ENCODE measurements around the gene NAT16. TPM values are rescaled to one million over a fixed set of nuclear protein-coding genes. Genes with fewer than 3 reads are reported as not detected.

Gene NAT16
- total and polyA plus RNA-seq, 9 of the 15 experiments (the other 6 are each of a cell fraction or from before 2014, with no cell fraction given) = 0.04 TPM; not detected in 8

DNA sequence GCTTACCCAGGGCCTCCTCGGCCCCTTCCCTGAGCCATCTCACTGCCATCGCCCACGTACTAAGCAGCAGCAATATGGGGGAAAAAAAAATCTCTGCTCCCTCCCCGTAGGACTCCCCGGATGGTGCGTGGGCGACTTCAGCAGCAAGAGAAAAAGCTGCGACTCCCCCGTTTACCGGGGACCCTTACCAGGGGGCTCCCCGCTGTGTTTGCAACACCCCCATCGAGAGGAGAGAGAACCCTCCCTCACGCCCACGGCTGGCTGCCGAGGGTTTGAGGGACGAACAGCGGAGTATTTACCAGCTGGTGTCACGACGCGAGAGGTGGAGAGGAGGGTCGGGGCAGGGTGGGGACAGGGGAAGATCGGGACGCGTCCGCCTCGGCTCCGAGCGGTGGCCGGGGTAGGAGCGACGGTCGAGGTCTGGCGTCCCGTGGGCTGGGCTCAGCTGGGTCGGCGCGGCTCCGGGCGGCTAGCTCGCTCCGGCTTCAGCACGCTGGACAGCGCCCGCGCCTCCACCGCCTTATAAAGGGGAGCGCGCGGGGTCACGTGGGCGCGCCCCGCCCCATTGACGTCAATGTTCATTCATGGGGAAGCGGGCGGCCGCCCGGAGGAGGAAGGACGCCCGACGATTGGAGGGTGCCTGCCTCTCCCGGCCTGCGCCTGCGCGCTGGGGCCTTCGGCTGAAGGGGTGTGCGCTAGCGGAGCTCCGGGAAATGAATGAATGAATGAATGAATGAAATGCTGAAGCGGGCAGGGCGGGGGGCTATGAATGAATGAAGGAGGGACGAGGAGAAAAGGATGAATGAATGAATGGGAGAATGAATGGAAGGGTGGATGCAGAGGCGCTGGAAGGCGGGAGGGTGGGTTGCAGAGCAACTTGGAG is 14.8 kb downstream of the NAT16 start, which contains the start of gene VGF (continued):
- TF ChIP-seq ZHX1 (conservative IDR thresholded peaks at IDR 0.05; ENCODE audit: low read length) (no peak), SREBF2 (CRISPR knock-in tag; IDR thresholded peaks at IDR 0.05) (peak; percentile 53; the same call in 1 of the 2 replicates), HNRNPLL (IDR thresholded peaks at IDR 0.05; ENCODE audit: low read depth, low read length, poor library complexity, severe bottlenecking) (peak; percentile 54), E2F3 (CRISPR knock-in tag; IDR thresholded peaks at IDR 0.05) (no peak; the same call in none of the 2 replicates), BRF2 (IDR thresholded peaks at IDR 0.05; ENCODE audit: borderline replicate concordance, insufficient read depth, insufficient read length) (no peak), POLR2G (IDR thresholded peaks at IDR 0.05; ENCODE audit: low read depth, low read length) (peak; percentile 47; the same call in 1 of the 2 replicates), PYGO2 (tag; IDR thresholded peaks at IDR 0.05) (no peak), KLF6 (CRISPR knock-in tag; IDR thresholded peaks at IDR 0.05; ENCODE audit: borderline replicate concordance) (no peak; the same call in 1 of the 2 replicates), CSDE1 (IDR thresholded peaks at IDR 0.05) (no peak), HMG20A (CRISPR knock-in tag; conservative IDR thresholded peaks at IDR 0.05) (no peak), CCAR2 (IDR thresholded peaks at IDR 0.05; ENCODE audit: low read depth, low read length) (no peak)
- TF ChIP-seq, protein P1, sequence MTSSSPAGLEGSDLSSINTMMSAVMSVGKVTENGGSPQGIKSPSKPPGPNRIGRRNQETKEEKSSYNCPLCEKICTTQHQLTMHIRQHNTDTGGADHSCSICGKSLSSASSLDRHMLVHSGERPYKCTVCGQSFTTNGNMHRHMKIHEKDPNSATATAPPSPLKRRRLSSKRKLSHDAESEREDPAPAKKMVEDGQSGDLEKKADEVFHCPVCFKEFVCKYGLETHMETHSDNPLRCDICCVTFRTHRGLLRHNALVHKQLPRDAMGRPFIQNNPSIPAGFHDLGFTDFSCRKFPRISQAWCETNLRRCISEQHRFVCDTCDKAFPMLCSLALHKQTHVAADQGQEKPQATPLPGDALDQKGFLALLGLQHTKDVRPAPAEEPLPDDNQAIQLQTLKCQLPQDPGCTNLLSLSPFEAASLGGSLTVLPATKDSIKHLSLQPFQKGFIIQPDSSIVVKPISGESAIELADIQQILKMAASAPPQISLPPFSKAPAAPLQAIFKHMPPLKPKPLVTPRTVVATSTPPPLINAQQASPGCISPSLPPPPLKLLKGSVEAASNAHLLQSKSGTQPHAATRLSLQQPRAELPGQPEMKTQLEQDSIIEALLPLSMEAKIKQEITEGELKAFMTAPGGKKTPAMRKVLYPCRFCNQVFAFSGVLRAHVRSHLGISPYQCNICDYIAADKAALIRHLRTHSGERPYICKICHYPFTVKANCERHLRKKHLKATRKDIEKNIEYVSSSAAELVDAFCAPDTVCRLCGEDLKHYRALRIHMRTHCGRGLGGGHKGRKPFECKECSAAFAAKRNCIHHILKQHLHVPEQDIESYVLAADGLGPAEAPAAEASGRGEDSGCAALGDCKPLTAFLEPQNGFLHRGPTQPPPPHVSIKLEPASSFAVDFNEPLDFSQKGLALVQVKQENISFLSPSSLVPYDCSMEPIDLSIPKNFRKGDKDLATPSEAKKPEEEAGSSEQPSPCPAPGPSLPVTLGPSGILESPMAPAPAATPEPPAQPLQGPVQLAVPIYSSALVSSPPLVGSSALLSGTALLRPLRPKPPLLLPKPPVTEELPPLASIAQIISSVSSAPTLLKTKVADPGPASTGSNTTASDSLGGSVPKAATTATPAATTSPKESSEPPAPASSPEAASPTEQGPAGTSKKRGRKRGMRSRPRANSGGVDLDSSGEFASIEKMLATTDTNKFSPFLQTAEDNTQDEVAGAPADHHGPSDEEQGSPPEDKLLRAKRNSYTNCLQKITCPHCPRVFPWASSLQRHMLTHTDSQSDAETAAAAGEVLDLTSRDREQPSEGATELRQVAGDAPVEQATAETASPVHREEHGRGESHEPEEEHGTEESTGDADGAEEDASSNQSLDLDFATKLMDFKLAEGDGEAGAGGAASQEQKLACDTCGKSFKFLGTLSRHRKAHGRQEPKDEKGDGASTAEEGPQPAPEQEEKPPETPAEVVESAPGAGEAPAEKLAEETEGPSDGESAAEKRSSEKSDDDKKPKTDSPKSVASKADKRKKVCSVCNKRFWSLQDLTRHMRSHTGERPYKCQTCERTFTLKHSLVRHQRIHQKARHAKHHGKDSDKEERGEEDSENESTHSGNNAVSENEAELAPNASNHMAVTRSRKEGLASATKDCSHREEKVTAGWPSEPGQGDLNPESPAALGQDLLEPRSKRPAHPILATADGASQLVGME (CRISPR knock-in tag; IDR thresholded peaks at IDR 0.05) = no peak
- TF ChIP-seq, protein P2, sequence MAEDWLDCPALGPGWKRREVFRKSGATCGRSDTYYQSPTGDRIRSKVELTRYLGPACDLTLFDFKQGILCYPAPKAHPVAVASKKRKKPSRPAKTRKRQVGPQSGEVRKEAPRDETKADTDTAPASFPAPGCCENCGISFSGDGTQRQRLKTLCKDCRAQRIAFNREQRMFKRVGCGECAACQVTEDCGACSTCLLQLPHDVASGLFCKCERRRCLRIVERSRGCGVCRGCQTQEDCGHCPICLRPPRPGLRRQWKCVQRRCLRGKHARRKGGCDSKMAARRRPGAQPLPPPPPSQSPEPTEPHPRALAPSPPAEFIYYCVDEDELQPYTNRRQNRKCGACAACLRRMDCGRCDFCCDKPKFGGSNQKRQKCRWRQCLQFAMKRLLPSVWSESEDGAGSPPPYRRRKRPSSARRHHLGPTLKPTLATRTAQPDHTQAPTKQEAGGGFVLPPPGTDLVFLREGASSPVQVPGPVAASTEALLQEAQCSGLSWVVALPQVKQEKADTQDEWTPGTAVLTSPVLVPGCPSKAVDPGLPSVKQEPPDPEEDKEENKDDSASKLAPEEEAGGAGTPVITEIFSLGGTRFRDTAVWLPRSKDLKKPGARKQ (CRISPR knock-in tag; IDR thresholded peaks at IDR 0.05) = no peak
